Activated CD8-positive, alpha-beta memory T cell treated with anti-CD3 and anti-CD28 coated beads, Interleukin-2, amount 50 U/mL, for 48 hours (primary cell): Measurements from ENCODE around the gene POU4F1.
"Not testable (repeated sequence)": the region's sequence is repeated elsewhere in the genome, so short reads cannot be mapped to it uniquely, and the experiment has no call there.

Experiments
- DNase-seq: peaks from one replicate; pipeline ENCODE4 v3.0.0-alpha.2; 2020

The POU4F1 gene

GRCh38 chr13:78603240-78603957, at the start of gene POU4F1:
POU4F1 (minus strand) TSS chr13:78603552; CDS start chr13:78603326, 226 bp downstream.
- DNase-seq, result peak; percentile 85

- no peak for DNase-seq
These were observed 49.3 kb upstream of the POU4F1 start for GRCh38 chr13:78652651-78653050.

- DNase-seq, result no peak
These were observed 47.3 kb upstream of the POU4F1 start for GRCh38 chr13:78650717-78651083.

DNA sequence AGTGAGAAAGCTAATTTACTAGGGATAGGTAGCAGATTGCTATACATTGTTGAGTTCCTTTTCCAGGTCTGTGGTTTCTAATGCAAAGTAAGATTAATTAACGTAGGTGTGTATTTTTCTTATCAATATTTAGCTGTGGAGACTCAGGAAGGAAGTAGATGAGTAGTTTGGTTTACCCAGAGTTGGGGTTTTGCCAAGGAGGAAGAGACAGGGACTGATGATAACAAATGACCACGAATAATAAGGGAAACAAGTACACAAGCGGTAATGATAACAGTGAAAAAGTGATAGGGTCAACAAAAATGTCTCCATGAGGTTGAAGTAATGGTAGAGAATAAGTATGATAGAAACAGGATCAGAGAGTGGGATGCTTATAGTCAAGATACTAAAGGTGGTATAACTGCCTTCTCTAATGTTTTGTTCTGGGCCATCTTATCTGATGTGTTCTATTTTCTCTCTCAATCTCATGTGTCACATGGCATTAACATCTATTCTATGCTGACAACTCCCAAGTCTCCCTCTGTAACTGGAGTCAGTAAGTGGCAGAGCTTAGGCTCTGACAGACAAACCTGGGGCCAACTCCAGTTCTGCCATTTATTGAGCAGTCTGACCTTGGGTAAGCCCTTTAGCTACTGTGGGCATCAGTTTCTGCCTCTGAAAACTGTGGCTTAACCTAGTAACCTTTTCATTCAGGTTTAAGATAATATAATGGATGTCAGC, 46.8 kb upstream of the POU4F1 start:
- DNase-seq, result no peak

- DNase-seq, result not testable (repeated sequence)
These were observed 43.8 kb upstream of the POU4F1 start for GRCh38 chr13:78647109-78647678.

GRCh38 chr13:78638216-78638615, 34.9 kb upstream of the POU4F1 start:
- DNase-seq, result no peak

DNA sequence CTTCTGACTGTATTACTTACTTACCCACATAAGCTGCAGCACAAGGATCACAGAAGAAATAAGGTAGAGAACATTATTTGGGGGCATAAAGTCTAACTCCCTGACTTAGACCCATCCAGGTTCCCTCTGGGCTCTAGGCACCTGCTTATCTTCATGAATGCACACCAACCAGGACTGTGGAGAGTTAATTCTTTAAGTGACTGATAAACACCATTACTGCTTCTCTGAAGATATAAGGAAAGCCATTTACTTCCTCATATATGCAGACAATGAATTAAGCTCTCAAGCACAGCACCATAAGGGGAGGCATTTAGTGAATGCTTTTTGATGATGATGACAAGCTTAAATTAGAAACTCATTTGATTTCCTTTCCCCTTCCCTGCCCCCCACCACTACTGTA, 33.1 kb upstream of the POU4F1 start:
- DNase-seq, result no peak

DNA sequence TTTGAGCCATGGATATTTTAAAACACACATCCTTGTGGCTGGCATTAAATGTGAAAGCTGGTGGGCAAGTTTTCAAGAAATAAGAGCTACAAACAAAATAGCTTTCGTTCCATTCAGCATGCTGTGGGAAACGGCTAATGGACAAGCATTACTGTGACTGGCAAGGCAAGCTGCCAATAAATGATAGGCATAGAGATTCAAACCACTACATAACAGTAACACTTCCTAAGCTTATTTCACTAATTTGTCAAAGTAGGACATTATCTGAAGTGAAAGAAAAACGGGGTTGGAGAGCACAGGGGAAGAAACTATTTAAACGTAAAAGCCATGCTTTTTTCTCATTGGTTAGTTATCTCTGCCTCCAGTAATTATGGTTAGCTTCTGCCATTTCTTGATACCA, 29.6 kb upstream of the POU4F1 start:
- no peak for DNase-seq

GRCh38 chr13:78631077-78631476, 27.7 kb upstream of the POU4F1 start:
- no peak for DNase-seq

GRCh38 chr13:78630511-78630910, 27.2 kb upstream of the POU4F1 start:
- DNase-seq, result no peak

GRCh38 chr13:78625384-78625783, 22.0 kb upstream of the POU4F1 start:
- DNase-seq, result no peak

- no peak for DNase-seq
These were observed 19.8 kb upstream of the POU4F1 start for GRCh38 chr13:78623132-78623531.

- no peak for DNase-seq
These were observed 17.7 kb upstream of the POU4F1 start for GRCh38 chr13:78620936-78621470.

GRCh38 chr13:78618411-78618810, 15.1 kb upstream of the POU4F1 start:
- no peak for DNase-seq

DNA sequence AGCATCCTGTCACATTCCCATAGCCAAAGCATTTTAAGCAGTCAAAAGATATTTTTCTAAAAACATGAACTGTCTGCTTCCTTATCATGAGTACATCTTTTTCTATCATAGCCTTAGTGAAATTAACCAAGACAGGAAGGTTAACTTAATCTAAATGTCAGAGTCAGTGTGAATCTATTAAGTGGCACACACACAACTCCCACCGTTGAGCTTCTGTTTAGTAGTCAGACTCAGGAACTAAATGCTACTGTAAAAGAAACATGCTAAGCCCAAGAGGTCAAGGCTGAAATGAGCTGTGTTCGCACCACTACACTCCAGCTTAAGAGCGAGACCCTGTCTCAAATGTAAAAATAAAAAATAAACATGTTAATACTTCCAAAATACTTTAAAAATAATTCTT, 7.7 kb upstream of the POU4F1 start:
- DNase-seq, result no peak

- DNase-seq, result no peak
These were observed 7.1 kb upstream of the POU4F1 start for GRCh38 chr13:78610381-78610883.

GRCh38 chr13:78609464-78610205, 6.3 kb upstream of the POU4F1 start:
- no peak for DNase-seq

GRCh38 chr13:78608688-78609463, 5.5 kb upstream of the POU4F1 start:
- no peak for DNase-seq

DNA sequence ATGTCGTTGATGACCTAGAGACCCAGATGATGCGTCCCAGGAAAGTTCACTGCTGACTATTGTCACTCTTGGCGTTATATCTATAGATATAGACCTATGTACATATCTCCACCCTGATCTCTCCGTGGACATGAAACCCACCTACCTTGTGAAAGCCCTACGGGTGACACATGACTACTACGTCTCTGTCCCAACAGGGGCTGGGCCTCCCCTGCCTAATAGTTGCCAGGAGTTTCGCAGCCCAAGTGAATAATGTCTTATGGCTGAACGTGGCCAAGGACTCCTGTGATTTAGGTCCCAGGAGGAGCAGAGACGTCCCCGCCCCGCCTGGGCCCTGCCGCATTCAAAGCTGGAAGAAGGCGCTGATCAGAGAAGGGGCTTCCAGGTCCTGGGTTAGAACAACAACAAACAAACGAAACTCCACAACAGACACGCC, 4.9 kb upstream of the POU4F1 start:
- DNase-seq, result no peak

- DNase-seq, result no peak
These were observed 4.3 kb upstream of the POU4F1 start for GRCh38 chr13:78607409-78608251.
